GM12891 (cell line): ENCODE measurements around the gene LCLAT1.

ENCODE experiments used
- POLR2A ChIP-seq: IDR thresholded peaks from 2 replicates; pipeline ENCODE4 v1.6.1; 2011; ENCODE audit warnings: low read depth, low read length, control low read depth
- POLR2AphosphoS5 ChIP-seq: IDR thresholded peaks from 2 replicates; pipeline ENCODE4 v1.6.1; 2011; ENCODE audit warnings: low read depth, low read length, control low read depth
- POU2F2 ChIP-seq: IDR thresholded peaks from 2 replicates; pipeline ENCODE4 v1.6.1; 2011; ENCODE audit warnings: low read depth, mild to moderate bottlenecking, control low read depth, low read length, moderate library complexity
- SPI1 ChIP-seq: IDR thresholded peaks from 2 replicates; pipeline ENCODE4 v1.6.1; 2011; ENCODE audit warnings: low read depth, low read length, control low read depth
- TAF1 ChIP-seq: IDR thresholded peaks from 2 replicates; pipeline ENCODE4 v1.6.1; 2011; ENCODE audit warnings: low read depth, low read length, control low read depth

GRCh38 chr2:30512243-30512886, 65.3 kb downstream of the LCLAT1 start:
- TF ChIP-seq TAF1 (no peak), POU2F2 (no peak), POLR2AphosphoS5 (no peak), POLR2A (no peak), SPI1 (no peak)
